HepG2 (cell line): ENCODE results near the gene CFAP100. TPM values are rescaled to one million over a fixed set of nuclear protein-coding genes. Genes with fewer than 3 reads are reported as not detected.
A peak's percentile ranks its signal among the peaks of the same experiment; 100 is the strongest.

ENCODE experiments used
- BRD4 ChIP-seq: sonication (generic); formaldehyde crosslinking; IDR thresholded peaks from 2 replicates; pipeline ENCODE4 v1.4.0; 2020; ENCODE audit warnings: missing genetic modification reagents
- CC2D1A ChIP-seq: sonication (generic); formaldehyde crosslinking; IDR thresholded peaks from 2 replicates; pipeline ENCODE4 v1.8.1; 2023; ENCODE audit warnings: mild to moderate bottlenecking, missing genetic modification reagents
- CCDC6 ChIP-seq: sonication (generic); formaldehyde crosslinking; IDR thresholded peaks from 2 replicates; pipeline ENCODE4 v1.8.1; 2022; ENCODE audit warnings: mild to moderate bottlenecking, missing genetic modification reagents, moderate library complexity
- FOXC1 ChIP-seq: sonication (generic); formaldehyde crosslinking; IDR thresholded peaks from 2 replicates; pipeline ENCODE4 v1.8.0; 2022; ENCODE audit warnings: mild to moderate bottlenecking, missing genetic modification reagents, borderline replicate concordance
- HHEX ChIP-seq: IDR thresholded peaks from 2 replicates; pipeline ENCODE4 v1.6.1; 2016; ENCODE audit warnings: control low read depth
- KAT8 ChIP-seq: IDR thresholded peaks from 2 replicates; pipeline ENCODE4 v1.6.1; 2016; ENCODE audit warnings: missing genetic modification reagents, missing compliant biosample characterization
- KDM5B ChIP-seq: sonication (generic); formaldehyde crosslinking; IDR thresholded peaks from 2 replicates; pipeline ENCODE4 v1.4.0; 2020; ENCODE audit warnings: missing genetic modification reagents, mild to moderate bottlenecking, borderline replicate concordance
- MEIS1 ChIP-seq: sonication (generic); formaldehyde crosslinking; IDR thresholded peaks from 2 replicates; pipeline ENCODE4 v1.9.0; 2021; ENCODE audit warnings: mild to moderate bottlenecking, missing genetic modification reagents, moderate library complexity, borderline replicate concordance
- PPARG ChIP-seq: conservative IDR thresholded peaks from 2 replicates; pipeline ENCODE4 v1.6.1; 2016; ENCODE audit warnings: missing biosample characterization, missing genetic modification reagents
- SOX6 ChIP-seq, 2 experiments: fragments of 450-650 bp in 1 of 2; sonication (generic) in 1 of 2; formaldehyde crosslinking in 1 of 2; IDR thresholded peaks; 2 replicates each; pipeline versions ENCODE4 v1.4.0 to v1.6.1; 2017 to 2020; ENCODE audit warnings: antibody characterized with exemption in 1 of 2, mild to moderate bottlenecking in 1 of 2, missing genetic modification reagents in 1 of 2
- SP4 ChIP-seq: sonication (generic); formaldehyde crosslinking; IDR thresholded peaks from 2 replicates; pipeline ENCODE4 v1.8.1; 2023; ENCODE audit warnings: mild to moderate bottlenecking, missing genetic modification reagents
- YEATS4 ChIP-seq: sonication (generic); formaldehyde crosslinking; IDR thresholded peaks from 2 replicates; pipeline ENCODE4 v1.4.0; 2020; ENCODE audit warnings: missing genetic modification reagents, borderline replicate concordance
- ZFY ChIP-seq: sonication (generic); formaldehyde crosslinking; IDR thresholded peaks from 2 replicates; pipeline ENCODE4 v1.4.0; 2020; ENCODE audit warnings: missing genetic modification reagents
- ZNF264 ChIP-seq: sonication (generic); formaldehyde crosslinking; IDR thresholded peaks from 2 replicates; pipeline ENCODE4 v1.4.0; 2020; ENCODE audit warnings: missing genetic modification reagents
- ZNF776 ChIP-seq: sonication (generic); formaldehyde crosslinking; IDR thresholded peaks from 2 replicates; pipeline ENCODE4 v1.4.0; 2020; ENCODE audit warnings: mild to moderate bottlenecking, missing genetic modification reagents
- ZNF777 ChIP-seq: sonication (generic); formaldehyde crosslinking; IDR thresholded peaks from 2 replicates; pipeline ENCODE4 v1.4.0; 2020; ENCODE audit warnings: missing genetic modification reagents
- polyA plus RNA-seq, 8 experiments: library from polyadenylated mRNA; depleted of rRNA in 3 of 8; stranded (reverse) in 7 of 8; unstranded in 1 of 8; fragments of >200 nt; fragmentation: Illumina TruSeq in 4 of 8; extraction: Trizol in 4 of 8; gene quantifications; 2 replicates each; pipeline versions ENCODE4 v1.2.1 to v1.2.3, GENCODE V29; 2011 to 2016; ENCODE audit warnings: low read depth in 4 of 8, missing spikeins in 1 of 8, mixed read lengths in 1 of 8; ENCODE audit not compliant: insufficient read depth in 1 of 8
- total RNA-seq, 5 experiments: library from RNA; depleted of rRNA; stranded (reverse); fragments of >200 nt; fragmentation: Illumina TruSeq; extraction: Trizol; gene quantifications; 2 replicates each; pipeline ENCODE4 v1.2.3, GENCODE V29; 2016; ENCODE audit warnings: low read depth in 1 of 5
- TF ChIP-seq, protein P1 (sequence below): sonication (generic); formaldehyde crosslinking; IDR thresholded peaks from 2 replicates; pipeline ENCODE4 v1.5.0; 2020; ENCODE audit warnings: missing genetic modification reagents
- TF ChIP-seq, protein P2 (sequence below): sonication (generic); formaldehyde crosslinking; IDR thresholded peaks from 2 replicates; pipeline ENCODE4 v1.8.1; 2023; ENCODE audit warnings: mild to moderate bottlenecking, moderate library complexity, missing genetic modification reagents
- TF ChIP-seq, protein P3 (sequence below): sonication (generic); formaldehyde crosslinking; IDR thresholded peaks from 2 replicates; pipeline ENCODE4 v1.5.1; 2020; ENCODE audit warnings: mild to moderate bottlenecking, missing genetic modification reagents, moderate library complexity
- TF ChIP-seq, protein P4 (sequence below): sonication (generic); formaldehyde crosslinking; IDR thresholded peaks from 2 replicates; pipeline ENCODE4 v1.9.0; 2022; ENCODE audit warnings: missing genetic modification reagents, mild to moderate bottlenecking, borderline replicate concordance

The CFAP100 gene
- total and polyA plus RNA-seq, 2 of the 13 experiments (the other 11 are each of a cell fraction or from before 2014, with no cell fraction given): 0.32 TPM; not detected in 1

DNA sequence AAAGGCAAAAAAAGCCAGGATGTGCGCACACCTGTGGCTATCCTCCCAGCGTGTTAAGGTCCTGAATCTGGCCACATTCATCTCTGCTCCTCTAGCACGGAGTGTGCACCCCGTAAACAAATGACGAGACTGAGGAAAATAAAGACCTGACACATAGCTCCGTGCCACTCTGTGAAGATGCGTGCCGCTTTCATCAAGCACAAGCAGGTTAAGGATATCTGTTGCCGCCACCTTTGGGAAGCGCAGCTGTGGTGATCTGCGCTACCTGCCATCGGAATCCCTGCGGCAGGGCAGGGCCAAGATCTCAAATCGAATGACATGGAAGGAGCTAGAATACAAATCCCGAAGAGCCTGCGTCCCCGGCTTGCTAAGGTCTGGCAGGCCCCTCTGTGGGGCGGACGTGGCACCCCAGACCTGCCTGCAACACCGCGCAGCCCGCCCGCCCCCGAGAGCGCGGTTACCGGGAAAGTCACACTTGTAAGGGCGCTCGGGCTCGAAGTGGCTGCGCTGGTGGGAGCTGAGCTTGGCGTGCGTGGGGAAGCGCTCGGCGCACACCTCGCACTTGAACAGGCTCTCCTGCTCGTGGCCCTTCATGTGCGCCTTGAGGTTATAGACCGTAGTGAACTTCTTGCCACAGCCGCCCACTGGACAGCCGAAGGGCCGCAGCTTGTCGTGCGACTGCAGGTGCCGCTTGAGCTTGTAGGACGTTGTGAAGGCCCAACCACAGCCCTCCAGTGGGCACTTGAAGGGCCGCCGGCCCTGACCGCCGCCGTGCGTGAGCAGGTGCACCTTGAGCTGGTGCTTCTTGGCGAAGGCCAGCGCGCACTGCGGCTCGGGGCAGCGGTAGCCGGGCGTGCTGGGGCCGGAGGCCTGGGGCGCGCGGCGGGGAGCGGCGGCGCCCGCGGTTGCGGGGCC is 80.0 kb downstream of the CFAP100 start (continued):
- TF ChIP-seq, protein P1, sequence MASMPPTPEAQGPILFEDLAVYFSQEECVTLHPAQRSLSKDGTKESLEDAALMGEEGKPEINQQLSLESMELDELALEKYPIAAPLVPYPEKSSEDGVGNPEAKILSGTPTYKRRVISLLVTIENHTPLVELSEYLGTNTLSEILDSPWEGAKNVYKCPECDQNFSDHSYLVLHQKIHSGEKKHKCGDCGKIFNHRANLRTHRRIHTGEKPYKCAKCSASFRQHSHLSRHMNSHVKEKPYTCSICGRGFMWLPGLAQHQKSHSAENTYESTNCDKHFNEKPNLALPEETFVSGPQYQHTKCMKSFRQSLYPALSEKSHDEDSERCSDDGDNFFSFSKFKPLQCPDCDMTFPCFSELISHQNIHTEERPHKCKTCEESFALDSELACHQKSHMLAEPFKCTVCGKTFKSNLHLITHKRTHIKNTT (CRISPR knock-in tag): no peak
- 0 out of 2 replicates have a peak, but pooled peaks have one; percentile 44 for TF ChIP-seq KDM5B
- TF ChIP-seq MEIS1 (CRISPR knock-in tag): no peak
- no peak for TF ChIP-seq HHEX (CRISPR knock-in tag)
- TF ChIP-seq PPARG (CRISPR knock-in tag): no peak
- TF ChIP-seq, protein P2, sequence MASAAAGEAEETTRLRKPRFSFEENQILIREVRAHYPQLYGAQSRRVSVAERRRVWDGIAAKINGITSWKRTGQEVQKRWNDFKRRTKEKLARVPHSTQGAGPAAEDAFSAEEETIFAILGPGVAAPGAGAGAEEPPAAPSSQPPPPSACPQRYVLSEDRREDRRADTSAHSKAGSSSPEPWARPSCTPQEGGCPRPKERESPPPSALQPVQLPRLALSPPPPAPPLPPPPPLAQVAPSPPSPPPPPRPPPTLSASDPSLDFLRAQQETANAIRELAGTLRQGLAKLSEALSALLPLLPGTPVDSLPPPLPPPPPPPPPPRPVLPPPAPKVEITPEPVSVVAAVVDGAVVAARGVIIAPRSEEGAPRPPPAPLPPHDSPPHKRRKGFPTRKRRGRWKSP (CRISPR knock-in tag): 0 out of 2 replicates have a peak, but pooled peaks have one; percentile 42
- 0 out of 2 replicates have a peak, but pooled peaks have one; percentile 22 for TF ChIP-seq FOXC1 (CRISPR knock-in tag)
- no peak for TF ChIP-seq CC2D1A
- TF ChIP-seq ZNF777 (CRISPR knock-in tag): peak; percentile 37
- 0 out of 2 replicates have a peak, but pooled peaks have one; percentile 2 for TF ChIP-seq ZFY (CRISPR knock-in tag)
- TF ChIP-seq, protein P3, sequence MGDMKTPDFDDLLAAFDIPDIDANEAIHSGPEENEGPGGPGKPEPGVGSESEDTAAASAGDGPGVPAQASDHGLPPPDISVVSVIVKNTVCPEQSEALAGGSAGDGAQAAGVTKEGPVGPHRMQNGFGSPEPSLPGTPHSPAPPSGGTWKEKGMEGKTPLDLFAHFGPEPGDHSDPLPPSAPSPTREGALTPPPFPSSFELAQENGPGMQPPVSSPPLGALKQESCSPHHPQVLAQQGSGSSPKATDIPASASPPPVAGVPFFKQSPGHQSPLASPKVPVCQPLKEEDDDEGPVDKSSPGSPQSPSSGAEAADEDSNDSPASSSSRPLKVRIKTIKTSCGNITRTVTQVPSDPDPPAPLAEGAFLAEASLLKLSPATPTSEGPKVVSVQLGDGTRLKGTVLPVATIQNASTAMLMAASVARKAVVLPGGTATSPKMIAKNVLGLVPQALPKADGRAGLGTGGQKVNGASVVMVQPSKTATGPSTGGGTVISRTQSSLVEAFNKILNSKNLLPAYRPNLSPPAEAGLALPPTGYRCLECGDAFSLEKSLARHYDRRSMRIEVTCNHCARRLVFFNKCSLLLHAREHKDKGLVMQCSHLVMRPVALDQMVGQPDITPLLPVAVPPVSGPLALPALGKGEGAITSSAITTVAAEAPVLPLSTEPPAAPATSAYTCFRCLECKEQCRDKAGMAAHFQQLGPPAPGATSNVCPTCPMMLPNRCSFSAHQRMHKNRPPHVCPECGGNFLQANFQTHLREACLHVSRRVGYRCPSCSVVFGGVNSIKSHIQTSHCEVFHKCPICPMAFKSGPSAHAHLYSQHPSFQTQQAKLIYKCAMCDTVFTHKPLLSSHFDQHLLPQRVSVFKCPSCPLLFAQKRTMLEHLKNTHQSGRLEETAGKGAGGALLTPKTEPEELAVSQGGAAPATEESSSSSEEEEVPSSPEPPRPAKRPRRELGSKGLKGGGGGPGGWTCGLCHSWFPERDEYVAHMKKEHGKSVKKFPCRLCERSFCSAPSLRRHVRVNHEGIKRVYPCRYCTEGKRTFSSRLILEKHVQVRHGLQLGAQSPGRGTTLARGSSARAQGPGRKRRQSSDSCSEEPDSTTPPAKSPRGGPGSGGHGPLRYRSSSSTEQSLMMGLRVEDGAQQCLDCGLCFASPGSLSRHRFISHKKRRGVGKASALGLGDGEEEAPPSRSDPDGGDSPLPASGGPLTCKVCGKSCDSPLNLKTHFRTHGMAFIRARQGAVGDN (CRISPR knock-in tag): peak; percentile 76
- TF ChIP-seq CCDC6 (CRISPR knock-in tag): 0 out of 2 replicates have a peak, but pooled peaks have one; percentile 29
- 0 out of 2 replicates have a peak, but pooled peaks have one; percentile 60 for TF ChIP-seq BRD4
- 0 out of 2 replicates have a peak, but pooled peaks have one; percentile 24 for TF ChIP-seq ZNF264 (CRISPR knock-in tag)
- TF ChIP-seq YEATS4 (CRISPR knock-in tag): peak; percentile 52; the same call in 1 of the 2 replicates
- TF ChIP-seq KAT8 (CRISPR knock-in tag): 0 out of 2 replicates have a peak, but pooled peaks have one; percentile 11
- TF ChIP-seq ZNF776 (CRISPR knock-in tag): 0 out of 2 replicates have a peak, but pooled peaks have one; percentile 36
- TF ChIP-seq SP4 (CRISPR knock-in tag): 0 out of 2 replicates have a peak, but pooled peaks have one; percentile 18
- TF ChIP-seq, protein P4, sequence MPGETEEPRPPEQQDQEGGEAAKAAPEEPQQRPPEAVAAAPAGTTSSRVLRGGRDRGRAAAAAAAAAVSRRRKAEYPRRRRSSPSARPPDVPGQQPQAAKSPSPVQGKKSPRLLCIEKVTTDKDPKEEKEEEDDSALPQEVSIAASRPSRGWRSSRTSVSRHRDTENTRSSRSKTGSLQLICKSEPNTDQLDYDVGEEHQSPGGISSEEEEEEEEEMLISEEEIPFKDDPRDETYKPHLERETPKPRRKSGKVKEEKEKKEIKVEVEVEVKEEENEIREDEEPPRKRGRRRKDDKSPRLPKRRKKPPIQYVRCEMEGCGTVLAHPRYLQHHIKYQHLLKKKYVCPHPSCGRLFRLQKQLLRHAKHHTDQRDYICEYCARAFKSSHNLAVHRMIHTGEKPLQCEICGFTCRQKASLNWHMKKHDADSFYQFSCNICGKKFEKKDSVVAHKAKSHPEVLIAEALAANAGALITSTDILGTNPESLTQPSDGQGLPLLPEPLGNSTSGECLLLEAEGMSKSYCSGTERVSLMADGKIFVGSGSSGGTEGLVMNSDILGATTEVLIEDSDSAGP (CRISPR knock-in tag): peak; percentile 41; the same call in 1 of the 2 replicates
- no peak for TF ChIP-seq SOX6 (IDR thresholded peaks at IDR 0.05)
- TF ChIP-seq SOX6 (CRISPR knock-in tag; IDR thresholded peaks at IDR 0.05): 0 out of 2 replicates have a peak, but pooled peaks have one; percentile 18
